Keratinocyte (primary cell): ENCODE data around the gene DDX27. TPM values are rescaled to one million over a fixed set of nuclear protein-coding genes. Genes with fewer than 3 reads are reported as not detected.

Source experiments
- DNase-seq: peaks from one replicate; pipeline ENCODE4 v3.0.0-alpha.2; 2011; ENCODE audit warnings: low read depth, missing footprints, low spot score
- FAIRE-seq: peaks from 2 replicates; lab custom pipeline; 2011; peaks lifted over from hg19 to GRCh38; lab: Jason Lieb, UNC
- H2AFZ ChIP-seq: 2 replicates; pipeline ENCODE4 v1.6.0; 2012; ENCODE audit warnings: low read length, control low read depth, inconsistent platforms; ENCODE audit not compliant: control insufficient read depth
- H3K27ac ChIP-seq: 2 replicates; pipeline ENCODE4 v1.5.1; 2011; ENCODE audit warnings: low read length; ENCODE audit not compliant: control insufficient read depth, insufficient read depth
- H3K27me3 ChIP-seq: 3 replicates; pipeline ENCODE4 v1.6.0; 2011; ENCODE audit warnings: low read length; ENCODE audit not compliant: control insufficient read depth, insufficient read depth; ENCODE audit errors: extremely low read depth
- H3K36me3 ChIP-seq, 2 experiments: 2 replicates in 1 of 2; 3 replicates in 1 of 2; pipeline ENCODE4 v1.5.1; 2011; ENCODE audit warnings: low read length in 2 of 2, mild to moderate bottlenecking in 1 of 2; ENCODE audit not compliant: control insufficient read depth in 2 of 2, insufficient read depth in 2 of 2; ENCODE audit errors: extremely low read depth in 1 of 2
- H3K4me1 ChIP-seq: 3 replicates; pipeline ENCODE4 v1.5.1; 2011; ENCODE audit warnings: low read length; ENCODE audit not compliant: control insufficient read depth, insufficient read depth; ENCODE audit errors: extremely low read depth
- H3K4me2 ChIP-seq: 3 replicates; pipeline ENCODE4 v1.6.0; 2011; ENCODE audit warnings: low read depth, low read length; ENCODE audit not compliant: control insufficient read depth, insufficient read depth; ENCODE audit errors: extremely low read depth
- H3K4me3 ChIP-seq, 3 experiments: fragments of 200-600 bp in 1 of 3; sonication (generic) in 1 of 3; 2 replicates in 2 of 3; 3 replicates in 1 of 3; pipeline ENCODE4 v1.5.1; 2011 to 2016; ENCODE audit warnings: low read length in 3 of 3, mild to moderate bottlenecking in 3 of 3, control low read depth in 2 of 3, inconsistent platforms in 1 of 3, low read depth in 1 of 3, mixed read lengths in 1 of 3, mixed run types in 1 of 3, moderate library complexity in 1 of 3; ENCODE audit not compliant: control insufficient read depth in 2 of 3, insufficient read depth in 2 of 3; ENCODE audit errors: extremely low read depth in 1 of 3
- H3K79me2 ChIP-seq: 2 replicates; pipeline ENCODE4 v1.6.0; 2012; ENCODE audit warnings: low read length; ENCODE audit not compliant: control insufficient read depth, insufficient read depth
- H3K9ac ChIP-seq: 3 replicates; pipeline ENCODE4 v1.6.0; 2011; ENCODE audit warnings: low read length; ENCODE audit not compliant: control insufficient read depth, insufficient read depth; ENCODE audit errors: extremely low read depth
- H3K9me1 ChIP-seq: 3 replicates; pipeline ENCODE4 v1.6.0; 2011; ENCODE audit warnings: low read length; ENCODE audit not compliant: control insufficient read depth, insufficient read depth; ENCODE audit errors: extremely low read depth
- H3K9me3 ChIP-seq: 2 replicates; pipeline ENCODE4 v1.5.1; 2012; ENCODE audit warnings: low read depth, low read length; ENCODE audit not compliant: control insufficient read depth
- H4K20me1 ChIP-seq: 3 replicates; pipeline ENCODE4 v1.6.0; 2011; ENCODE audit warnings: low read length; ENCODE audit not compliant: control insufficient read depth, insufficient read depth; ENCODE audit errors: extremely low read depth
- CTCF ChIP-seq, 3 experiments: IDR thresholded peaks in 1 of 3; conservative IDR thresholded peaks in 1 of 3; optimal IDR thresholded peaks in 1 of 3; 2 replicates in 2 of 3; 3 replicates in 1 of 3; pipeline versions ENCODE3 to v1.5.1; 2011; ENCODE audit warnings: low read length in 3 of 3, mild to moderate bottlenecking in 3 of 3, moderate library complexity in 2 of 3, control low read depth in 1 of 3, inconsistent platforms in 1 of 3; ENCODE audit not compliant: insufficient read depth in 2 of 3; ENCODE audit errors: extremely low read depth in 1 of 3
- EZH2 ChIP-seq: IDR thresholded peaks from one replicate; pipeline ENCODE4 v1.6.1; 2012; ENCODE audit warnings: inconsistent platforms, mild to moderate bottlenecking, low read length, moderate library complexity
- dilution Hi-C: fragments of 300-500 bp; cut with MboI; formaldehyde crosslinking; loops from one replicate; pipeline ENCODE4 v1.7.0; 2020; ENCODE audit warnings: low sequenced_read_pairs; ENCODE audit not compliant: extremely low pct_ligation_motif_present
- polyA plus RNA-seq, 5 experiments: library from polyadenylated mRNA; depleted of rRNA in 3 of 5; stranded (reverse) in 3 of 5; stranded (forward) in 1 of 5; unstranded in 1 of 5; fragments of >200 nt; gene quantifications; 1 replicate in 1 of 5; 2 replicates in 3 of 5; 3 replicates in 1 of 5; pipeline versions ENCODE4 v1.2.1 to v1.2.3, GENCODE V29; 2011 to 2012; ENCODE audit warnings: missing spikeins in 2 of 5, low read depth in 1 of 5, low replicate concordance in 1 of 5

DDX27 gene
- polyA plus RNA-seq, 1 donor (not counting 4 experiments of a cell fraction or from before 2014, with no cell fraction given) = 34.5 TPM

DNA sequence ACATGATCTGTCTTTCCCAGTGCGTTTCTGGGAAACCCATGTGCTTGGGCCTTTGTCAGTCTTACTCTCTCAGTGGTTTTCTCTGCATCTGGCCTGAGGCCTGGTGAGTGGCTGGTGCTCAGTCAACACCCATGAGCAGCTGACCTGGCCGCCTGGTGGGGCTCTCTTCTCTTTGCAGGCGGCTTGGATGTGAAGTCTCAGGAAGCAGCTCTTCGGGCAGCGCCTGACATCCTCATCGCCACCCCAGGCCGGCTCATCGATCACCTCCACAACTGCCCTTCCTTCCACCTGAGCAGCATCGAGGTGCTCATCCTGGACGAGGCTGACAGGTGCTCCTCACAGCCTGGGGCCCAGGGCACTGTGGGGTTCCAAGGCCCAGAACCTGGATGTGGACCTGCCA lies 10.8 kb downstream of the DDX27 start:
- no peaks in the 10 kb centered on the region for H3K9me3 ChIP-seq
- H3K36me3 ChIP-seq = peaks cover 39 to 47% of the 10 kb centered on the region in 2 experiments
- no peaks in the 10 kb centered on the region for H4K20me1 ChIP-seq
- H2AFZ ChIP-seq = no peak overlapping the region
- TF ChIP-seq CTCF (optimal IDR thresholded peaks at IDR 0.05 in 1 of 3, IDR thresholded peaks at IDR 0.05 in 1 of 3, conservative IDR thresholded peaks at IDR 0.05 in 1 of 3; ENCODE audit: extremely low read depth in 1 of 3, insufficient read depth in 2 of 3, low read length in 3 of 3) (no peak), EZH2 (no peak)
- H3K27ac ChIP-seq = no peak overlapping the region
- no peaks in the 10 kb centered on the region for H3K79me2 ChIP-seq
- FAIRE-seq = no peak
- no peak overlapping the region for H3K9ac ChIP-seq
- H3K4me1 ChIP-seq = peaks cover 2% of the 10 kb centered on the region
- no peaks in the 10 kb centered on the region for H3K27me3 ChIP-seq
- no peaks in the 10 kb centered on the region for H3K9me1 ChIP-seq
- no peak overlapping the region for H3K4me3 ChIP-seq
- DNase-seq = no peak
- dilution Hi-C loops = no loop called here
- H3K4me2 ChIP-seq = no peak overlapping the region

- no peak overlapping the region for H3K9ac ChIP-seq
- H3K4me2 ChIP-seq = peak overlapping the region; percentile 5
- FAIRE-seq (no peak), DNase-seq (no peak)
- H3K4me1 ChIP-seq = peaks cover 2% of the 10 kb centered on the region
- H3K27me3 ChIP-seq = no peaks in the 10 kb centered on the region
- H3K27ac ChIP-seq = no peak overlapping the region
- dilution Hi-C loops = no loop called here
- TF ChIP-seq CTCF (optimal IDR thresholded peaks at IDR 0.05 in 1 of 3, IDR thresholded peaks at IDR 0.05 in 1 of 3, conservative IDR thresholded peaks at IDR 0.05 in 1 of 3; ENCODE audit: extremely low read depth in 1 of 3, insufficient read depth in 2 of 3, low read length in 3 of 3) (no peak), EZH2 (no peak)
- no peaks in the 10 kb centered on the region for H3K79me2 ChIP-seq
- H3K4me3 ChIP-seq = no peak overlapping the region
- no peaks in the 10 kb centered on the region for H3K9me3 ChIP-seq
- H4K20me1 ChIP-seq = no peaks in the 10 kb centered on the region
- no peak overlapping the region for H2AFZ ChIP-seq
- H3K36me3 ChIP-seq = peaks cover 38 to 43% of the 10 kb centered on the region in 2 experiments
- H3K9me1 ChIP-seq = no peaks in the 10 kb centered on the region
Measured at GRCh38 chr20:49230561-49231133, 11.4 kb downstream of the DDX27 start.
